LNCAP (cell line): ENCODE results near the gene KRT77.

Experiments used
- TF ChIP-seq, protein P1 (sequence below): fragments of 450-650 bp; IDR thresholded peaks from 2 replicates; pipeline ENCODE4 v1.5.1; 2017; ENCODE audit warnings: mild to moderate bottlenecking

KRT77 gene

GRCh38 chr12:52703424-52703823 lies at the start of gene KRT77:
Gene KRT77 (minus strand): TSS chr12:52703524. CDS start chr12:52703434, 90 bp downstream.
- TF ChIP-seq, protein P1, sequence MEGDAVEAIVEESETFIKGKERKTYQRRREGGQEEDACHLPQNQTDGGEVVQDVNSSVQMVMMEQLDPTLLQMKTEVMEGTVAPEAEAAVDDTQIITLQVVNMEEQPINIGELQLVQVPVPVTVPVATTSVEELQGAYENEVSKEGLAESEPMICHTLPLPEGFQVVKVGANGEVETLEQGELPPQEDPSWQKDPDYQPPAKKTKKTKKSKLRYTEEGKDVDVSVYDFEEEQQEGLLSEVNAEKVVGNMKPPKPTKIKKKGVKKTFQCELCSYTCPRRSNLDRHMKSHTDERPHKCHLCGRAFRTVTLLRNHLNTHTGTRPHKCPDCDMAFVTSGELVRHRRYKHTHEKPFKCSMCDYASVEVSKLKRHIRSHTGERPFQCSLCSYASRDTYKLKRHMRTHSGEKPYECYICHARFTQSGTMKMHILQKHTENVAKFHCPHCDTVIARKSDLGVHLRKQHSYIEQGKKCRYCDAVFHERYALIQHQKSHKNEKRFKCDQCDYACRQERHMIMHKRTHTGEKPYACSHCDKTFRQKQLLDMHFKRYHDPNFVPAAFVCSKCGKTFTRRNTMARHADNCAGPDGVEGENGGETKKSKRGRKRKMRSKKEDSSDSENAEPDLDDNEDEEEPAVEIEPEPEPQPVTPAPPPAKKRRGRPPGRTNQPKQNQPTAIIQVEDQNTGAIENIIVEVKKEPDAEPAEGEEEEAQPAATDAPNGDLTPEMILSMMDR = no peak

GRCh38 chr12:52752516-52752915 lies 49.2 kb upstream of the KRT77 start:
- TF ChIP-seq, protein P1 = no peak

- TF ChIP-seq, protein P1 = no peak
Measured at GRCh38 chr12:52751795-52752194, 48.5 kb upstream of the KRT77 start.

DNA sequence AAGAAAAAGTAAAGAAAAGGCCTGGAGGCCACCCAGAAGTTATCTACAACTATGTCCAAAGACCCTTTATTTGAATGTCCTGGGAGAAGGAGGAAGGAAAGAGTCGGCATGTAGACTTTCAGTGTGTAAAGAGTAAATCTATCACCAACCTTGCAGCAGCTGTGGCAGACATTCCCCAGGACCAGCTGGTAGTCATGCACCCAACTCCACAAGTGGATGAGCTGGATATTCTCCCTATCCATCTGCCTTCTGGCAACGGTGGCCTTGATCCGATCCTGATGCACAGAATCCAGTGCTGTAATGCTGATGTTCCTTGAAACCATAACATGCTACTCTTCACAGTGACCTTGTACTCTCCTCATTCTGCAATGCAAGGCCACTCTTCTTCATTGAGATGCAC lies 46.5 kb upstream of the KRT77 start:
- TF ChIP-seq, protein P1 = no peak

- TF ChIP-seq, protein P1 = no peak
Measured at GRCh38 chr12:52748578-52748977, 45.3 kb upstream of the KRT77 start.

DNA sequence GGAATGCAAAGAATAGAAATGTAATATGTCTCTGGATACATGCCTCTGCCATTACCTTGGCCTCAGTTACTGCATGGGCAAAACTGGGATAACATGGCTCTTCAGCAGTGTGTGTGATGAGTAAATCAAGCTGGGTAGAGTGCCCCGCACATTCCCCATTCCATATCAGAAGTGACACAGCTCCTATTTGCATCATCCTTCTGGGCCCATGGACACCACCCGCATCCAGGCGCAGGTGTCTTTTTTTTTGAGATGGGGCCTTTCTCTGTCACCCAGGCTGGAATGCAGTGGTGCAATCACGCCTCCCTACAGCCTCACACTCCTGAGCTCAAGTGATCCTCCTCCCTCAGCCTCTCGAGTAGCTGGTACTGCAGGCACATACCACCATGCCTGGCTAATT lies 42.2 kb upstream of the KRT77 start:
- TF ChIP-seq, protein P1 = no peak

- TF ChIP-seq, protein P1 = no peak
Measured at GRCh38 chr12:52744493-52745156, 41.3 kb upstream of the KRT77 start.
